ENCODE measurements around the gene VPS13A. TPM values are rescaled to one million over a fixed set of nuclear protein-coding genes. Genes with fewer than 3 reads are reported as not detected.

The VPS13A gene
- total RNA-seq, 1 donor from 2014 or later = 29.3 TPM

DNA sequence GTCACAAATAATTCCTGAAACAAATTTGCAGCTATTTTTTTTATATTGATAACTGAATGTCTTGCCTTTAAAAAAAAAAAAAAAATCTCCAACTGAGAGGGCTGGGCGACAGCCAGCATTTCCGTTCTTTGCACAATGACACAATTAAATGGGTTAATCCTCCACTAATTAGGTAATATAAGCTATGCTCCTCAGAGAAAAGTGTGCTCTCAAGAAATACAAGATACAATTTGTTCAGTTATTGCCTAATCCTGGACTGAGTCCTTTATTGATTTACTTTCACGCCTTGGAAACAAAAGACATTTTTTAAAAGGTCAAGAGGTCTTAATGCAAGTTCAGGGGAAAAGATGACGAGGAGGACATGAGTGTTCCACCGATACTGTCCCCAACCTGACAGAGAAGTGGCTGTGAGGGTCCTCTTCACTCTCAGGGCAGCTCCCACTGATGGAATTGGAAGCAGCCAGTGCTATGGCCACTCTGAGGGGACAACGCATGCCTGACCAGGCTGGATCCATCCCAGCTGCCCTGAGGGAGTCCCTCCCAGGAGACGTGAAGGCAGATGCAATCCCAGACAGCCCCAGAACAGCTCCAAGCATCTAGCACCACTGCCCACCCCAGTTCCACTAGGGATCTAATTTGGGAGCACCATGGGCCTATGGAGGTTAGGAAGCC is 250.1 kb downstream of the VPS13A start:
- Mint-ChIP-seq H3K36me3 (ENCODE audit: low read depth) (no peaks in the 10 kb centered on the region), H3K4me1 (no peaks in the 10 kb centered on the region), H3K9me3 (peaks cover 2% of the 10 kb centered on the region), H3K27me3 (ENCODE audit: low read depth) (no peaks in the 10 kb centered on the region), H3K27ac (ENCODE audit: unreplicated experiment) (no peak overlapping the region), H3K4me3 (no peak overlapping the region)
- TF ChIP-seq CTCF (conservative IDR thresholded peaks at IDR 0.05) = no peak
- no peak for DNase-seq (ENCODE audit: low read depth, low spot score)

DNA sequence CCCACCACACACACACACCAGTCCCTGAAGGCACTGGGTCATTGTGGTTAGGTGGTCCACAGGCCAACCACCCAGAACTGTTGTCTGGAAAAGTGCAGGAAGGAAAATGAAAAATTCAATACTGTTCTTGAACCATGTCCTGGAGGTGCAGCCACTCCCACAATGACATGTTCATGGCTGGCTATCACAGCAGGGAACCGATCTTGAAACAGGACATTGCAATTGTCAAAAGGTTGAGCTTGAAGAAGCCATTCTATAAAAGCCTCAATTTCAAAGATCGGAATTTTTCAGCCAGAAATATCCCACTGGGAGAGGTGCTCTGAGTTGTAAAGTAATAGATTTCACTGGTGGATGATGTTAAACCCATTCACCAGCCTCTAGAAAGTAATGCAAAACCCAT is 252.6 kb downstream of the VPS13A start:
- H3K9me3 Mint-ChIP-seq = no peaks in the 10 kb centered on the region
- H3K4me1 Mint-ChIP-seq = peaks cover 5% of the 10 kb centered on the region
- no peak overlapping the region for H3K4me3 Mint-ChIP-seq
- H3K27me3 Mint-ChIP-seq (ENCODE audit: low read depth) = no peaks in the 10 kb centered on the region
- H3K27ac Mint-ChIP-seq (ENCODE audit: unreplicated experiment) = no peak overlapping the region
- TF ChIP-seq CTCF (conservative IDR thresholded peaks at IDR 0.05) = no peak
- no peak for DNase-seq (ENCODE audit: low read depth, low spot score)
- no peaks in the 10 kb centered on the region for H3K36me3 Mint-ChIP-seq (ENCODE audit: low read depth)

GRCh38 chr9:77432053-77432452 is 254.7 kb downstream of the VPS13A start:
- DNase-seq (ENCODE audit: low read depth, low spot score) = no peak
- no peaks in the 10 kb centered on the region for H3K27me3 Mint-ChIP-seq (ENCODE audit: low read depth)
- TF ChIP-seq CTCF (conservative IDR thresholded peaks at IDR 0.05) = no peak
- H3K4me1 Mint-ChIP-seq = peaks cover 5% of the 10 kb centered on the region
- no peaks in the 10 kb centered on the region for H3K36me3 Mint-ChIP-seq (ENCODE audit: low read depth)
- H3K4me3 Mint-ChIP-seq = no peak overlapping the region
- no peak overlapping the region for H3K27ac Mint-ChIP-seq (ENCODE audit: unreplicated experiment)
- H3K9me3 Mint-ChIP-seq = no peaks in the 10 kb centered on the region

DNA sequence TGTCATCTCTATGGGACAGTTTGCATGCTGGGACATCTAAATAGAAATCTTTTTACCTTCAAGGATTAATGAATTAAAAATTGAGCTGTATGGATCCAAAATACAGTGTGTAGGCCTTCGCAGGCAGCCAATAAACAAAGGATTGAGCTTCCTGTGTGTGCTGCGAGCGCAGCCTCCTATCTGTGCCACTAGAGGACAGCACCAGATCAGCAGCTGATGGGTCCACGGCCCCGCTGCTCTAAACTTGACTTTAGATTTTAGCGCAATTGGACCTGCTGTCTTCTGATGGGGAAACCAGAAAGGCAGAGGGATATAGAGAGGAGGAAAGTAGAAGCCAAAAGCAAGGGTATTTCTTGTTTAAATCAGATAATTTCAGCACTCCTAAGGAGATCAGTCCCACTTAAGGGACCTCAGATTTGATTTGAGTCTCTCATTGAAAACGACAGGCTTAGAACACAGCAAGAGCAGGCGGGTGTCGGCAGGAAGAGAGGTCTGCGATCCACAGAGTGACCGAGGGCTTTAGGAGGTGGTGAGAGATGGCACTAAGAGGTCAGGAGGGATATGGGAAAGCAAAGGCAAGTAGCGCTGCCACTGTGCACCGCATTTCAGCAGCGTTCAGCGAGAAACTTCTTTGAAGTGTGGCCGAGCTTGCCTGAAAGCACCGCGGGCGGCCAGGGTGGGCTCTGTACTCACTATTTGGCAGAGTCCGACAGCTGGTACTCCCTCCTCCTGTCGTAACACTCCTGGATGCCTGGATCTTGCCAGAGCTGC is 256.5 kb downstream of the VPS13A start:
- Mint-ChIP-seq H3K4me1 (peaks cover 5% of the 10 kb centered on the region), H3K36me3 (ENCODE audit: low read depth) (no peaks in the 10 kb centered on the region), H3K9me3 (no peaks in the 10 kb centered on the region), H3K27ac (ENCODE audit: unreplicated experiment) (no peak overlapping the region), H3K4me3 (no peak overlapping the region), H3K27me3 (ENCODE audit: low read depth) (peaks cover under 1% of the 10 kb centered on the region)
- DNase-seq (ENCODE audit: low read depth, low spot score) = peak; percentile 51
- TF ChIP-seq CTCF (conservative IDR thresholded peaks at IDR 0.05) = peak; percentile 94

GRCh38 chr9:77435277-77435676 is 257.9 kb downstream of the VPS13A start:
- no peak overlapping the region for H3K4me3 Mint-ChIP-seq
- peaks cover 8% of the 10 kb centered on the region for H3K4me1 Mint-ChIP-seq
- peaks cover 4% of the 10 kb centered on the region for H3K27me3 Mint-ChIP-seq (ENCODE audit: low read depth)
- no peak for DNase-seq (ENCODE audit: low read depth, low spot score)
- no peak for TF ChIP-seq CTCF (conservative IDR thresholded peaks at IDR 0.05)
- H3K9me3 Mint-ChIP-seq = no peaks in the 10 kb centered on the region
- no peaks in the 10 kb centered on the region for H3K36me3 Mint-ChIP-seq (ENCODE audit: low read depth)
- H3K27ac Mint-ChIP-seq (ENCODE audit: unreplicated experiment) = no peak overlapping the region
